HG03060 (cell line): ENCODE data around the gene EFCAB12.

ENCODE experiments used
- ATAC-seq: cut with Tn5 transposase; IDR thresholded peaks from one replicate; pipeline ENCODE4 v1.9.1; 2021; ENCODE audit warnings: low read depth, moderate number of reproducible peaks; ENCODE audit not compliant: unreplicated experiment

EFCAB12 gene

GRCh38 chr3:129446926-129447325 is 18.5 kb upstream of the EFCAB12 start:
- ATAC-seq: no peak

- no peak for ATAC-seq
Observed at GRCh38 chr3:129445471-129445870, 17.0 kb upstream of the EFCAB12 start.

- ATAC-seq: no peak
Observed at GRCh38 chr3:129442947-129443346, 14.5 kb upstream of the EFCAB12 start.

- no peak for ATAC-seq
Observed at GRCh38 chr3:129442486-129442885, 14.1 kb upstream of the EFCAB12 start.

GRCh38 chr3:129441782-129442181 is 13.3 kb upstream of the EFCAB12 start:
- ATAC-seq: no peak

- no peak for ATAC-seq
Observed at GRCh38 chr3:129441215-129441614, 12.8 kb upstream of the EFCAB12 start.

GRCh38 chr3:129440618-129441190 is 12.3 kb upstream of the EFCAB12 start:
- no peak for ATAC-seq

- peak; percentile 77 for ATAC-seq
Observed at GRCh38 chr3:129439817-129440617, 11.6 kb upstream of the EFCAB12 start, which contains the start of the genes IFT122 and MBD4. Gene IFT122, plus strand, starts transcription at chr3:129440224. Its CDS starts 107 bp downstream, at chr3:129440331. Gene MBD4, minus strand, starts transcription at chr3:129439948. Its CDS starts 115 bp downstream, at chr3:129439833.

- ATAC-seq: no peak
Observed at GRCh38 chr3:129439226-129439816, 10.9 kb upstream of the EFCAB12 start.

GRCh38 chr3:129435367-129435766 is 6.9 kb upstream of the EFCAB12 start:
- ATAC-seq: no peak

GRCh38 chr3:129434140-129434539 is 5.7 kb upstream of the EFCAB12 start:
- ATAC-seq: no peak

- no peak for ATAC-seq
Observed at GRCh38 chr3:129433565-129433964, 5.1 kb upstream of the EFCAB12 start.

GRCh38 chr3:129432671-129433070 is 4.2 kb upstream of the EFCAB12 start:
- no peak for ATAC-seq

- no peak for ATAC-seq
Observed at GRCh38 chr3:129432036-129432435, 3.6 kb upstream of the EFCAB12 start.

- no peak for ATAC-seq
Observed at GRCh38 chr3:129429602-129430001, 1.2 kb upstream of the EFCAB12 start.

- no peak for ATAC-seq
Observed at GRCh38 chr3:129429080-129429451, 630 bp upstream of the EFCAB12 start.

GRCh38 chr3:129428007-129428375 is 445 bp downstream of the EFCAB12 start:
- ATAC-seq: no peak

GRCh38 chr3:129425619-129426018 is 2.8 kb downstream of the EFCAB12 start:
- no peak for ATAC-seq

GRCh38 chr3:129425213-129425612 is 3.2 kb downstream of the EFCAB12 start:
- no peak for ATAC-seq

- peak; percentile 41 for ATAC-seq
Observed at GRCh38 chr3:129424185-129424841, 4.1 kb downstream of the EFCAB12 start.

GRCh38 chr3:129422897-129423296 is 5.5 kb downstream of the EFCAB12 start:
- ATAC-seq: no peak
